PFSK-1 (cell line): Measurements from ENCODE around the gene BTBD1.

Source experiments
- POLR2AphosphoS5 ChIP-seq: IDR thresholded peaks from 2 replicates; pipeline ENCODE4 v1.6.1; 2012; ENCODE audit warnings: low read depth, mild to moderate bottlenecking, control low read depth, low read length, moderate library complexity
- SIN3A ChIP-seq: IDR thresholded peaks from 2 replicates; pipeline ENCODE4 v1.6.1; 2012; ENCODE audit warnings: mild to moderate bottlenecking, low read length, moderate library complexity, borderline replicate concordance; ENCODE audit not compliant: insufficient read depth
- TAF1 ChIP-seq: IDR thresholded peaks from 2 replicates; pipeline ENCODE4 v1.6.1; 2012; ENCODE audit warnings: low read length, control low read depth, borderline replicate concordance; ENCODE audit not compliant: insufficient read depth
- TF ChIP-seq, protein P1 (sequence below), 2 experiments: IDR thresholded peaks; 2 replicates each; pipeline versions ENCODE4 v1.6.1 to v1.8.0; 2011 to 2012; ENCODE audit warnings: low read depth in 2 of 2, low read length in 2 of 2, control low read depth in 1 of 2, inconsistent platforms in 1 of 2, mild to moderate bottlenecking in 1 of 2, moderate library complexity in 1 of 2; ENCODE audit not compliant: insufficient read depth in 1 of 2

DNA sequence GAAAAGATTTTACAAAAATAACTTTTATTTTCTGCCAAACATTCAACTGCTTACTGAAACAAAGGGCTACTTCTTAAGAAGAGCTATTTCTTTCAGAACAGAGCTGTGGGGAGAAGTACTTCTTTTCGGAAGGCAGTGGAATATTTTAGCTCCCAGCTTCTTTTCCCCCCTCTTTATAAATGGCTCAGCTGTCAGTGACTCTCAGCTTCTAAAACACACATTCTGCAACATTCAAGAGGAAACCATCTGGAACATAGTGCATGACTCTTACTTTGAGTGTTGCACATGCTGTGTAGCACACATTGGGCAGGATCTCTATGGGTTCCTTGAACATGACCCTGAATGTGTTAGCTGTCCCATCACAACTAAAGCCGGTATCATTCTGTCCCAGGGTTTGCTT, 48.6 kb downstream of the BTBD1 start:
- TF ChIP-seq POLR2AphosphoS5 (no peak), SIN3A (no peak), TAF1 (no peak)
- TF ChIP-seq, protein P1, sequence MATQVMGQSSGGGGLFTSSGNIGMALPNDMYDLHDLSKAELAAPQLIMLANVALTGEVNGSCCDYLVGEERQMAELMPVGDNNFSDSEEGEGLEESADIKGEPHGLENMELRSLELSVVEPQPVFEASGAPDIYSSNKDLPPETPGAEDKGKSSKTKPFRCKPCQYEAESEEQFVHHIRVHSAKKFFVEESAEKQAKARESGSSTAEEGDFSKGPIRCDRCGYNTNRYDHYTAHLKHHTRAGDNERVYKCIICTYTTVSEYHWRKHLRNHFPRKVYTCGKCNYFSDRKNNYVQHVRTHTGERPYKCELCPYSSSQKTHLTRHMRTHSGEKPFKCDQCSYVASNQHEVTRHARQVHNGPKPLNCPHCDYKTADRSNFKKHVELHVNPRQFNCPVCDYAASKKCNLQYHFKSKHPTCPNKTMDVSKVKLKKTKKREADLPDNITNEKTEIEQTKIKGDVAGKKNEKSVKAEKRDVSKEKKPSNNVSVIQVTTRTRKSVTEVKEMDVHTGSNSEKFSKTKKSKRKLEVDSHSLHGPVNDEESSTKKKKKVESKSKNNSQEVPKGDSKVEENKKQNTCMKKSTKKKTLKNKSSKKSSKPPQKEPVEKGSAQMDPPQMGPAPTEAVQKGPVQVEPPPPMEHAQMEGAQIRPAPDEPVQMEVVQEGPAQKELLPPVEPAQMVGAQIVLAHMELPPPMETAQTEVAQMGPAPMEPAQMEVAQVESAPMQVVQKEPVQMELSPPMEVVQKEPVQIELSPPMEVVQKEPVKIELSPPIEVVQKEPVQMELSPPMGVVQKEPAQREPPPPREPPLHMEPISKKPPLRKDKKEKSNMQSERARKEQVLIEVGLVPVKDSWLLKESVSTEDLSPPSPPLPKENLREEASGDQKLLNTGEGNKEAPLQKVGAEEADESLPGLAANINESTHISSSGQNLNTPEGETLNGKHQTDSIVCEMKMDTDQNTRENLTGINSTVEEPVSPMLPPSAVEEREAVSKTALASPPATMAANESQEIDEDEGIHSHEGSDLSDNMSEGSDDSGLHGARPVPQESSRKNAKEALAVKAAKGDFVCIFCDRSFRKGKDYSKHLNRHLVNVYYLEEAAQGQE (IDR thresholded peaks at IDR 0.05; ENCODE audit: insufficient read depth in 1 of 2, low read depth in 2 of 2, low read length in 2 of 2) = no peak
